Nephron (organoid): ENCODE results near the gene SLC16A7.

Experiments used
- H3K27ac Mint-ChIP-seq, 3 experiments: 2 replicates each; pipeline ENCODE4 v1.8.0; 2020; ENCODE audit warnings: mixed read lengths in 3 of 3, mild to moderate bottlenecking in 2 of 3, moderate library complexity in 1 of 3
- H3K27me3 Mint-ChIP-seq: 2 replicates; pipeline ENCODE4 v1.8.0; 2021; ENCODE audit warnings: low read depth, mild to moderate bottlenecking, moderate library complexity, mixed read lengths
- H3K36me3 Mint-ChIP-seq: 2 replicates; pipeline ENCODE4 v1.8.0; 2020; ENCODE audit warnings: low read depth, mixed read lengths
- H3K4me1 Mint-ChIP-seq: 2 replicates; pipeline ENCODE4 v1.8.0; 2020; ENCODE audit warnings: mixed read lengths
- H3K4me3 Mint-ChIP-seq, 3 experiments: 2 replicates each; pipeline ENCODE4 v1.8.0; 2020; ENCODE audit warnings: mild to moderate bottlenecking in 3 of 3, mixed read lengths in 3 of 3, moderate library complexity in 2 of 3
- H3K9me3 Mint-ChIP-seq: 2 replicates; pipeline ENCODE4 v1.8.0; 2020; ENCODE audit warnings: mixed read lengths
- CTCF ChIP-seq, 3 experiments: fragments of 200-600 bp; sonication (generic); IDR thresholded peaks; one replicate each; pipeline ENCODE4 v1.5.0; 2021; ENCODE audit warnings: antibody characterized with exemption in 3 of 3; ENCODE audit not compliant: unreplicated experiment in 3 of 3

Gene SLC16A7

GRCh38 chr12:59660921-59661597 is 65.2 kb downstream of the SLC16A7 start:
- no peak for TF ChIP-seq CTCF (IDR thresholded peaks at IDR 0.05; ENCODE audit: unreplicated experiment in 3 of 3)
- Mint-ChIP-seq H3K27ac (no peak overlapping the region), H3K4me3 (no peak overlapping the region), H3K36me3 (no peaks in the 10 kb centered on the region), H3K4me1 (no peaks in the 10 kb centered on the region), H3K27me3 (no peaks in the 10 kb centered on the region), H3K9me3 (peaks cover 3% of the 10 kb centered on the region)

DNA sequence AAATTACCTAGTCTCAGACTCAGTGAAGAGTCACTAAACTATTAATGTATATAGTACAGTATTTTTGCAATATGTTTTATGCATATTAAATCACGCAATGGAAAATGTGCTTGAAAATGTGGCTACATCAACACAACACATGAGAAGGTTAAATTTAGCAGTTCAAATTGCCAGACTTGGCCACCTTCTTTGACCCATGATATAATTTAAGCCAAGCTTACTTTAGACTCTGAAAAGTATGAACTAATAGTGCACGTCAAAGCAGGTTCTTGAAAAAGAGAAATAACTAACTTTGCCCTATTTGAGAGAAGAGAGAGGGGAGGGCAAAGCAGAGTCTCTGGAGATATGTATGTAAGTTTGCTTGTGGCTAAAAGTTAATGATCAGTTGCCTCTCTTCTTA is 68.7 kb downstream of the SLC16A7 start:
- Mint-ChIP-seq H3K9me3 (peaks cover 18% of the 10 kb centered on the region), H3K36me3 (peaks cover 10% of the 10 kb centered on the region), H3K4me3 (no peak overlapping the region), H3K27ac (no peak overlapping the region), H3K27me3 (no peaks in the 10 kb centered on the region), H3K4me1 (no peaks in the 10 kb centered on the region)
- no peak for TF ChIP-seq CTCF (IDR thresholded peaks at IDR 0.05; ENCODE audit: unreplicated experiment in 3 of 3)

DNA sequence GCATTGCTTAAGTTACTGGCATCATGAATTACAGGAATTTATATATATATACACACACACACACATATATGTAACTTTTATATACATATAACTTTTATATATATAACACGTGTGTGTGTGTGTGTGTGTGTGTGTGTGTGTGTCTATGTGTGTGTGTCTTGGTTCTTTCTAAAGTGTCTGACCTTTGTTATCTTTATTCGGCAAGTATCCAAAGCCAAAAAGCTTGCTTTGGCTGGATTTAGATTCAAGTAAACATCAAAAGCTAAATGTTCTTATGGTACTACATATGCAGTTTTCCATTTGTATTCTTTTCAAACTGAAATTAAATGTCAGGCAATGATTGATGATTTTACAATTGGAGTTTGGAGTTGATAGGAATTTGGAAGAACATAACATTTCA is 69.9 kb downstream of the SLC16A7 start:
- Mint-ChIP-seq H3K4me3 (no peak overlapping the region), H3K36me3 (peaks cover 10% of the 10 kb centered on the region), H3K27ac (no peak overlapping the region), H3K9me3 (peaks cover 18% of the 10 kb centered on the region), H3K4me1 (no peaks in the 10 kb centered on the region), H3K27me3 (no peaks in the 10 kb centered on the region)
- TF ChIP-seq CTCF (IDR thresholded peaks at IDR 0.05; ENCODE audit: unreplicated experiment in 3 of 3): no peak

DNA sequence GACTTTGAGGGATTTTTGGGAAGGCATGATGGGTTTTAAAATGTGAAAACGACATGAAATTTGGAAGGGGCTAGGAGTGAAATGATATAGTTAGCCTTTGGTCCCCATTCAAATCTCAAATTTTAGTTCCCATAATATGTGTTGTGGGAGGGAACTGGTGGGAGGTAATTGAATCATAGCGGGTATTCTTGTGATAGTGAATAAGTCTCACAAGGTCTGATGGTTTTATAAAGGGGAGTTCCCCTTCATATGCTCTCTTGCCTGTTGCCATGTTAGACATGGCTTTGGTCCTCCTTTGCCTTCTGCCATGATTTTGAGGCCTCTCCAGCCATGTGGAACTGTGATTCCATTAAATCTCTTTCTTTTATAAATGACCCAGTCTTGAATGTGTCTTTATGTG is 72.8 kb downstream of the SLC16A7 start:
- Mint-ChIP-seq H3K36me3 (peaks cover 10% of the 10 kb centered on the region), H3K9me3 (peaks cover 18% of the 10 kb centered on the region), H3K4me1 (no peaks in the 10 kb centered on the region)

GRCh38 chr12:59672273-59672672 is 76.4 kb downstream of the SLC16A7 start:
- no peaks in the 10 kb centered on the region for H3K27me3 Mint-ChIP-seq
- H3K36me3 Mint-ChIP-seq: peaks cover 2% of the 10 kb centered on the region
- H3K4me3 Mint-ChIP-seq: no peak overlapping the region
- peaks cover 5% of the 10 kb centered on the region for H3K9me3 Mint-ChIP-seq
- no peak for TF ChIP-seq CTCF (IDR thresholded peaks at IDR 0.05; ENCODE audit: unreplicated experiment in 3 of 3)
- H3K27ac Mint-ChIP-seq: no peak overlapping the region
- H3K4me1 Mint-ChIP-seq: no peaks in the 10 kb centered on the region

More for the DNA sequence above, 72.8 kb downstream of the SLC16A7 start:
- H3K4me3 Mint-ChIP-seq: no peak overlapping the region
- no peak overlapping the region for H3K27ac Mint-ChIP-seq
- no peaks in the 10 kb centered on the region for H3K27me3 Mint-ChIP-seq
- no peak for TF ChIP-seq CTCF (IDR thresholded peaks at IDR 0.05; ENCODE audit: unreplicated experiment in 3 of 3)

- no peak for TF ChIP-seq CTCF (IDR thresholded peaks at IDR 0.05; ENCODE audit: unreplicated experiment in 3 of 3)
- H3K4me3 Mint-ChIP-seq: no peak overlapping the region
These were observed 79.6 kb downstream of the SLC16A7 start for GRCh38 chr12:59675461-59675860.

More at GRCh38 chr12:59675461-59675860, 79.6 kb downstream of the SLC16A7 start:
- Mint-ChIP-seq H3K9me3 (no peaks in the 10 kb centered on the region), H3K36me3 (no peaks in the 10 kb centered on the region), H3K4me1 (no peaks in the 10 kb centered on the region), H3K27me3 (no peaks in the 10 kb centered on the region), H3K27ac (no peak overlapping the region)
